ENCODE measurements around the gene PAPSS1. TPM values are rescaled to one million over a fixed set of nuclear protein-coding genes. Genes with fewer than 3 reads are reported as not detected.

PAPSS1 gene
- polyA plus RNA-seq, 1 donor from 2014 or later, result 216 TPM

GRCh38 chr4:107689912-107690587 lies 30.0 kb downstream of the PAPSS1 start:
- Histone ChIP-seq H3K9me2 (ENCODE audit: insufficient read depth, low read length) (no peaks in the 10 kb centered on the region), H3K79me2 (replicated peaks; ENCODE audit: insufficient read depth, low read length) (peaks cover 8% of the 10 kb centered on the region), H3K9ac (ENCODE audit: low read length) (no peak overlapping the region), H3K27ac (ENCODE audit: low read length) (no peak overlapping the region), H3K27me3 (ENCODE audit: insufficient read depth, low read depth, low read length) (no peaks in the 10 kb centered on the region), H3K4me2 (ENCODE audit: low read length) (no peak overlapping the region), H2AFZ (ENCODE audit: low read depth, low read length) (no peak overlapping the region), H3F3A (ENCODE audit: insufficient read depth, low read length, poor library complexity, severe bottlenecking) (no peaks in the 10 kb centered on the region), H3K36me3 (ENCODE audit: insufficient read depth, low read length) (peaks cover 4% of the 10 kb centered on the region), H3K4me3 (ENCODE audit: low read length) (no peak overlapping the region), H3K9me3 (ENCODE audit: low read length) (no peaks in the 10 kb centered on the region), H4K20me1 (ENCODE audit: insufficient read depth) (no peaks in the 10 kb centered on the region)
- TF ChIP-seq RAD21 (conservative IDR thresholded peaks at IDR 0.05) (no peak), REST (IDR thresholded peaks at IDR 0.05; ENCODE audit: borderline replicate concordance) (no peak), CTCF (IDR thresholded peaks at IDR 0.05; ENCODE audit: poor library complexity, severe bottlenecking) (no peak), TAF1 (IDR thresholded peaks at IDR 0.05; ENCODE audit: low read depth) (no peak), EZH2 (IDR thresholded peaks at IDR 0.05; ENCODE audit: borderline replicate concordance, insufficient read depth, low read length, poor library complexity, severe bottlenecking) (no peak), POLR2AphosphoS5 (IDR thresholded peaks at IDR 0.05) (no peak), MXI1 (conservative IDR thresholded peaks at IDR 0.05; ENCODE audit: poor library complexity, severe bottlenecking) (no peak), SMC3 (conservative IDR thresholded peaks at IDR 0.05; ENCODE audit: poor library complexity) (no peak), EP300 (conservative IDR thresholded peaks at IDR 0.05; ENCODE audit: poor library complexity, severe bottlenecking) (no peak)

GRCh38 chr4:107688421-107688820 lies 31.6 kb downstream of the PAPSS1 start:
- Histone ChIP-seq H3K36me3 (ENCODE audit: insufficient read depth, low read length) (peaks cover 4% of the 10 kb centered on the region), H3K9me3 (ENCODE audit: low read length) (no peaks in the 10 kb centered on the region), H3K4me3 (ENCODE audit: low read length) (no peak overlapping the region), H4K20me1 (ENCODE audit: insufficient read depth) (no peaks in the 10 kb centered on the region), H3K27me3 (ENCODE audit: insufficient read depth, low read depth, low read length) (no peaks in the 10 kb centered on the region), H3K79me2 (replicated peaks; ENCODE audit: insufficient read depth, low read length) (peaks cover 4% of the 10 kb centered on the region), H3K4me2 (ENCODE audit: low read length) (no peak overlapping the region), H3K9ac (ENCODE audit: low read length) (no peak overlapping the region), H3F3A (ENCODE audit: insufficient read depth, low read length, poor library complexity, severe bottlenecking) (no peaks in the 10 kb centered on the region), H3K9me2 (ENCODE audit: insufficient read depth, low read length) (no peaks in the 10 kb centered on the region), H3K27ac (ENCODE audit: low read length) (no peak overlapping the region), H2AFZ (ENCODE audit: low read depth, low read length) (no peak overlapping the region)
- TF ChIP-seq EZH2 (IDR thresholded peaks at IDR 0.05; ENCODE audit: borderline replicate concordance, insufficient read depth, low read length, poor library complexity, severe bottlenecking), result no peak
- no peak for TF ChIP-seq EP300 (conservative IDR thresholded peaks at IDR 0.05; ENCODE audit: poor library complexity, severe bottlenecking)
- TF ChIP-seq RAD21 (conservative IDR thresholded peaks at IDR 0.05), result no peak
- no peak for TF ChIP-seq CTCF (IDR thresholded peaks at IDR 0.05; ENCODE audit: poor library complexity, severe bottlenecking)
- no peak for TF ChIP-seq MXI1 (conservative IDR thresholded peaks at IDR 0.05; ENCODE audit: poor library complexity, severe bottlenecking)
- no peak for TF ChIP-seq REST (IDR thresholded peaks at IDR 0.05; ENCODE audit: borderline replicate concordance)

Data from neural cell (in vitro differentiated cells).